BJ (cell line): ENCODE results near the gene MPP3. TPM values are rescaled to one million over a fixed set of nuclear protein-coding genes. Genes with fewer than 3 reads are reported as not detected.

Source experiments
- CTCF ChIA-PET: fragments of 350-600 bp; formaldehyde crosslinking; extraction: SDS; loops from one replicate; lab custom pipeline; 2021; ENCODE audit warnings: antibody characterized with exemption, inconsistent platforms; lab: Yijun Ruan, JAX
- POLR2A ChIA-PET: fragments of 300-600 bp; sonication (Branson Sonifier 250); formaldehyde crosslinking; extraction: SDS; loops from one replicate; lab custom pipeline; 2021; ENCODE audit warnings: antibody characterized with exemption; lab: Charles Lee
- DNase-seq: peaks from one replicate; pipeline ENCODE4 v3.0.0-alpha.2; 2011; ENCODE audit warnings: low read depth
- H3K27me3 ChIP-seq: 2 replicates; pipeline ENCODE4 v1.6.0; 2011; ENCODE audit warnings: low read length; ENCODE audit not compliant: control insufficient read depth, insufficient read depth
- H3K36me3 ChIP-seq: 2 replicates; pipeline ENCODE4 v1.5.1; 2011; ENCODE audit warnings: low read length; ENCODE audit not compliant: control insufficient read depth, insufficient read depth
- H3K4me3 ChIP-seq: 2 replicates; pipeline ENCODE4 v1.5.1; 2011; ENCODE audit warnings: low read depth, mild to moderate bottlenecking, control low read depth, low read length
- CTCF ChIP-seq: IDR thresholded peaks from 2 replicates; pipeline ENCODE4 v1.5.1; 2011; ENCODE audit warnings: low read depth, mild to moderate bottlenecking, control low read depth, inconsistent platforms, low read length, moderate library complexity; ENCODE audit not compliant: insufficient read depth
- polyA plus RNA-seq: library from polyadenylated mRNA; depleted of rRNA; stranded (reverse); fragments of >200 nt; gene quantifications from 2 replicates; pipeline ENCODE4 v1.2.3, GENCODE V29; 2011

Gene MPP3
- polyA plus RNA-seq, 1 experiment = 7.9 TPM

- no peak for DNase-seq
- H3K27me3 ChIP-seq = peaks cover 41% of the 10 kb centered on the region
- ChIA-PET POLR2A (no interaction called here), CTCF (interaction anchor here (9.1 kb wide), 1 partner anchor 8 kb away, joined by 63 read pairs; the partner anchor contains the start of gene CD300LG)
- no peak overlapping the region for H3K4me3 ChIP-seq
- H3K36me3 ChIP-seq = no peaks in the 10 kb centered on the region
- no peak for TF ChIP-seq CTCF
These were observed 21.6 kb upstream of the MPP3 start for GRCh38 chr17:43854498-43854897.

- Histone ChIP-seq H3K27me3 (peaks cover 43% of the 10 kb centered on the region), H3K36me3 (no peaks in the 10 kb centered on the region), H3K4me3 (no peak overlapping the region)
- CTCF ChIA-PET = interaction anchor here (1.9 to 9.1 kb wide), 4 partner anchors 7 to 27 kb away, joined by 4 to 63 read pairs (median 10); partner anchors contain the start of gene CD300LG
- POLR2A ChIA-PET = no interaction called here
- no peak for TF ChIP-seq CTCF
- no peak for DNase-seq
These were observed 20.6 kb upstream of the MPP3 start for GRCh38 chr17:43853546-43853945.

DNA sequence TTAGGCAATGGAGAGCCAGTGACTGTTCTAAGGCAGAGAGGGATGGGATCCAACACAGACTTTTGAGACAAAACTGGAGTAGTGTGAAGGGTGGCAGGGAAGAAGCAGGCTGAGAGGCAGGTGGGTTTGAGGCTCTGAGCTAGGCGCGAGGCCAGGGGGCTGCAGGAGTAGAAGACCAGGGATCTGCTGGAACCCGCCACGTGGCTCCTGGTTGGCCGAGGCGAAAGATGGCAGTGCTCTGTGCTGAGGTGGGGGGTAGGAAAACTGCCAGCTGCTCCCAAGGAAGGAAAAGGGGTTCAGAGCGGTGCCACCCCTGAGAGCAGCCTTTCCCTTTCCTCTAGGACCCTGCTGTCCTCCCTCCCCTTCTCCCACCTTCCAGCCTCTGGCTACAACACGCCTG, 19.6 kb upstream of the MPP3 start:
- CTCF ChIA-PET = interaction anchor here (1.1 to 2.2 kb wide), 4 partner anchors 9 to 28 kb away, joined by 3 to 12 read pairs (median 6); no protein-coding TSS in a partner anchor
- no peak for TF ChIP-seq CTCF

DNA sequence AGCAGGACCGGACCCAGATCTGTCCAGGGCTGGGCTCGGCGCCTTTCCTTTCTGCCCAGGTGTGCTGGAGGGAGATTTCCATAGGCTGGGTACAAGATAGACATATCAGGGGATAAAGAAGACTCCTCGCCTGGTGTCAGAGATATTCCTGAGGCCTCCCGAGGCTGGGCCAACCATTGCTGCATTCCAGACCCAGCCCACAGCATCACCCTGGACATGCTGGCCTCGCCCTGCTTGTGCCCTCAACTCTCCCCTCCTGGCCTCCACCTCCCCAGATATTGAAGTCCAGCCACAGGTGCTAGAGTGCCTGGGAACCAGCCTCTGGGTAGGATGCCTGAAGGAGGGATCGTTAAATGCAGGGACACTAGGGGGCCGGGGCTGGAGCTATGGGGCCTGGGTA, 16.2 kb upstream of the MPP3 start:
- Histone ChIP-seq H3K36me3 (no peaks in the 10 kb centered on the region), H3K4me3 (no peak overlapping the region), H3K27me3 (peaks cover 18% of the 10 kb centered on the region)
- no peak for TF ChIP-seq CTCF
- POLR2A ChIA-PET = no interaction called here
- no peak for DNase-seq
- CTCF ChIA-PET = interaction anchor here (0.6 to 1.1 kb wide), 2 partner anchors 31 to 383 kb away, joined by 3 read pairs; no protein-coding TSS in a partner anchor

More for the DNA sequence above, 19.6 kb upstream of the MPP3 start:
- Histone ChIP-seq H3K36me3 (no peaks in the 10 kb centered on the region), H3K4me3 (no peak overlapping the region), H3K27me3 (peaks cover 35% of the 10 kb centered on the region)
- POLR2A ChIA-PET = no interaction called here
- no peak for DNase-seq

DNA sequence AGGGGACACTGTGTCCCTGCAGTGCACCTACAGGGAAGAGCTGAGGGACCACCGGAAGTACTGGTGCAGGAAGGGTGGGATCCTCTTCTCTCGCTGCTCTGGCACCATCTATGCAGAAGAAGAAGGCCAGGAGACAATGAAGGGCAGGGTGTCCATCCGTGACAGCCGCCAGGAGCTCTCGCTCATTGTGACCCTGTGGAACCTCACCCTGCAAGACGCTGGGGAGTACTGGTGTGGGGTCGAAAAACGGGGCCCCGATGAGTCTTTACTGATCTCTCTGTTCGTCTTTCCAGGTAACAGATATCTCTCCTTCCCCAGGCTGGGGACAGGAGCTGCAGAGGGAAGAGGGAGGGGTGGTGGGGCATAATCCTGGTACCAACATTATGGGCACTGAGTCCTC, 15.7 kb upstream of the MPP3 start:
- no peaks in the 10 kb centered on the region for H3K36me3 ChIP-seq
- ChIA-PET POLR2A (no interaction called here), CTCF (interaction anchor here (0.6 to 1.1 kb wide), 2 partner anchors 31 to 384 kb away, joined by 3 read pairs; no protein-coding TSS in a partner anchor)
- no peak for TF ChIP-seq CTCF
- no peak for DNase-seq
- H3K4me3 ChIP-seq = no peak overlapping the region
- peaks cover 15% of the 10 kb centered on the region for H3K27me3 ChIP-seq
